HG03575 (cell line): ENCODE measurements around the gene GRAP2.
"Not testable (repeated sequence)": the region's sequence is repeated elsewhere in the genome, so short reads cannot be mapped to it uniquely, and the experiment has no call there.

Experiments used
- ATAC-seq: cut with Tn5 transposase; IDR thresholded peaks from one replicate; pipeline ENCODE4 v1.9.1; 2021; ENCODE audit not compliant: unreplicated experiment, insufficient number of reproducible peaks, low FRiP score; ENCODE audit errors: extremely low read depth

GRAP2 gene

DNA sequence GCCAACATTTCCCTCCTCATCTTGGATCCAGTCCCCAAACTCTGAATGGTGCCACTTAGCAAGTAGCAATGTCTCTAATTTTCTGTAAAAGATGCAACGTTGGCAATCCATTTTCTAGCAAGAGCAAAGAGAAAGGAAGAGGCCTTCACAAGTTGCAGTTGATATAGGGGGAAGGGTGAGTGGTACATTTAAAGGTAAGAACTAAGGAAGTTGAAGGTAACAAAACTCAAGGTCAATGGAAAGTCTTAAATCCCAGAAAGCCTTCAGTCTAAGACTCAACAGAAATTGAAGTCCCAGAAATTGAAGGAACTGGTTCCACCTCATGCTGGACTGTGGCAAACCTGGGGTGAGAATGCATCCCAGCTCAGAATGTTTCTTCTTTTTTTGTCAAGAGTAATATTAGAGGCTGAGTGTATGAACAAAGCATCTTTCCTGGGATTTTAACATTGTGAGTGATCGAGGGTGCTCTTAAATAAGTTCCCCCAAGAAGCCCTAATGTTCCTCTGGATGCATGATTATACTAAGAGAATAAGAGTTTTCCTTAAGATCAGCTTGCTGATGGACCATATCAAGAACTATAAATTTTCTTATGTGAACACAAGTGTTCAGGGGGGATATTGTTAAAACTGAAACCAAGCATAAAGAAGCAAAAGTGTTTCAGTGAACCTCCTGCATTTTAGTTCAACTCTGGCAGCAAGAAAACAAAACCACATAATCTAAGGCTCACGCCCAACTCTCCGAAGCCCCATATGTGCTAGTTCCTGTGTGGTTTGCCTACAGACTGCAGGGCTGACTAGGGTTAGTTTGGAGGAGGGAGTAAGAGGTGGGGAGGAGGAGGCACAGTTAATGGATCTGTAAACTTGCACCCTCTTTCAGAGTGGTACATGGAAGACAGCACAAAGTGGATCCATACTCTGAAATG lies at the start of gene GRAP2:
GRAP2 (plus strand) TSS at position 779 of the 922 bp plus-strand sequence. CDS start 46,023 bp downstream, outside the sequence.
- ATAC-seq = no peak

DNA sequence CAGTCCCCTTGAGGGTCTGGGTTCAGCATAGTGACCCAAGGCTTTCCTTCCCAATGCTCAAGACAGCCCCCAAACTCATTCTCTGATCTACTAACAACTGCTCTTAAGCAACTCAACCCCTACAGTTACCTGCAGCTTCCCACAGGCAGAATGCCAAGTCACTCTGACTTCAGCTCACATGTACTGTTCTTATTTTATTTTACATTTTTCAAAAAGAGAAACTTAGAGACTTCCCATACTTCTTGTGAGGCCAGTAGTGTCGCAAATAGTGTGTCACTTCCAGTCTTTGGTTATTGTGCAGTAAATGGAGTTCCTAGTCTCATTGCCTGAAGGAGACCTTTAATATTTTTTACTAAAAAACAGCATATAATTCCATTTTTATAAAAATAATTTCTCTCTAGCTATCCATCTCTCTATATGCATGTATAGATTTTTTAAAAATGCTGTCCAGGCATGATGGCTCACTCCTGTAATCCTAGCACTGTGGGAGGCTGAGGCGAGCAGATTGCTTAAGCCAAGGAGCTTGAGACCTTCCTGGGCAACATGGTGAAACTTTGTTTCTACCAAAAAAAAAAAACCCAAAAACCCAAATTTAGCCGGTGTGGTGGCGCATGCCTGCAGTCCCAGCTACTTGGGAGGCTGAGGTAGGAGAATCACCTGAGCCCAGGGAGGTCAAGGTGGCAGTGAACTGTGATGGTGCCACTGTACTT lies 49.1 kb upstream of the GRAP2 start:
- no peak for ATAC-seq

DNA sequence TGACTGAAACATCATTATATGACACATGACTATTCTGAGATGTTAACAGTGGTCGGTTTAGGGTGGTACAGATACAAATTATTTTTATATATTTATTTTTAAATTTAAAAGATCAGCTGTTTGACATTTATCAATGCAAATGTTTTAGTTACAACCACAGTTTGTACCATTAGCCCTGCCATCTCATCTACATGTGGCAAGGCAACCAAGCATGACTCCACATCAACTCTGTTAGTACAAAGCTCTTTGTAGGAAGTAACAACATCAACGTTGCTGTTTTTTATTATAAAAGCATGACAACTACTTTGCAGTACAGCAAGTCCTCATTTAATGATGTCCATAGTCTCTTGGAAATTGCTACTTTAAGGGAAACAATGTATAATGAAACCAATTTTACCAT lies 48.1 kb upstream of the GRAP2 start:
- no peak for ATAC-seq

DNA sequence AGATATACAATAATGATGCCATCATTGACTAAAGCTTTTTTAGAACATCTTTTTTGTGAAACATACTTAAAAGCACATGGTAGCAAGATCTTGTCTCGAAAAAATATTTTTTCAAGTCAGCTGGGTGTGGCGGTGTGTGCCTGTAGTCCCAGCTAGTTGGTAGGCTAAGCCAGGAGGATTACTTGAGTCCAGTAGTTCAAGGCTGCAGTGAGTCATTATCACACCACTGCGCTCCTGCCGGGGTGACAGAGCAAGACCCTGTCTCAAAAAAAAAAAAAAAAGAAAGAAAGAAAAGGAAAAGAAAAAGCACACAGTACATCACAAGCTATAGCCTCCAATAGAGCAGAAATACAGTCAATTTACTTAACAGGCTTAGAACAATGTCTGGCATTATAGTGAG lies 44.3 kb upstream of the GRAP2 start:
- ATAC-seq = no peak

DNA sequence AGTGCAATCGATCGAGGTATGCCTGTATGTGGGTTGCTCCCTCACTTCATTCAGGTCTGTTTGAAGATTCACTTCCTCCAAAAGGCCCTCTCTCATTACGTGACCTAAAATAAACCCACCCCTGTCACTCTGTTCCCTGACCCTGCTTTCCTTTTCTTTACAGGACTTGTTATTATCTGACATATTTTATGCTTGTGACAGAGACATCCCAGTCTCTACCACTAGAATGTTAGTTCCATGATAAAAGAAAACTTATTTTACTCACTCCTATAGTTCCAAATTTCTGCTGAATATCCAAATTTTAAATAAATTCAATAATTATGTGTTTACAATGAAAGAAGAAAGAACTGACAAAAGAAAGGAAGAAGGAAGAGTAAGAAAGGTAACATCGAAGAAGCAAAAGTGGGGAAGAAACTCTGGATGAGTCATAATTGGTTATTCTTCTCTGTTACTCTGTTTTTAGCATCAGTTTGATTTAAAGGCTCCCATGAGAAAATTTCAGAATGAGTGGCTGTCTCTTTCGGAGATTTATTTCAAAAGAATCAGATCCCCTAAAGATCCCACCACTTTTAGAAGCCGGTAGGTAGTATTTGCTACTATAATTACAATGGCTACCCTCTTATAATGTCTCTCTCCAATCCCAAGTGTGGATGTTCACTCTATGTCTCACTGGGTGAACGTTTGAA lies 40.8 kb upstream of the GRAP2 start:
- ATAC-seq = no peak

DNA sequence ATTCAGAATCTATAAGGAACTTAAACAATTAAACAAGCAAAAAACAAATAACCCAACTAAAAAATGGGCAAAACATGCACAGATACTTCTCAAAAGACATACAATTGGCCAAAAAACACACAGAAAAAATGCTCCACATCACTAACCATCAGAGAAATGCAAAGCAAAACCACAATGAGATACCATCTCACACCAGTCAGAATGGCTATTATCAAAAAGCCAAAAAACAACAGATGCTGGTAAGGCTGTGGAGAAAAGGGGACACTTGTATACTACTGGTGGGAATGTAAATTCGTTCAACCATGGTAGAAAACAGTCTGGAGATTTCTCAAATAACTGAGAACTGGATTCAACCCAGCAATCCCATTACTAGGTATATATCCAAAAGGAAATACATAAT lies 32.1 kb upstream of the GRAP2 start:
- no peak for ATAC-seq

DNA sequence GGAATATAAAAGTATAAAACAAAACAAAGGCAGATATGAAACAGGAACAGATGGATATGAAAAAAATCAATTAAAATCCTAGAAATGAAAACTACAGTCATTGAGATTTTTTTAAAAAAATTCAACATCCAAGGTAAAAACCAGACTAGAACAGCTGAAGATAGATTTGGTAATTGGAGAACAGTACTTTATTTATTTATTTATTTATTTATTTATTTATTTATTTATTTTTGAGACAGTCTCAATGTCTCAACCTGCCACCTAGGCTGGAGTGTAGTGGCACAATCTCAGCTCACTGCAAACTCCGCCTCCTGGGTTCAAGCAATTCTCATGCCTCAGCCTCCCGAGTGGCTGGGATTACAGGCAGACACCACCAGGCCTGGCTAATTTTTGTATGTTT lies 31.1 kb upstream of the GRAP2 start:
- not testable (repeated sequence) for ATAC-seq

DNA sequence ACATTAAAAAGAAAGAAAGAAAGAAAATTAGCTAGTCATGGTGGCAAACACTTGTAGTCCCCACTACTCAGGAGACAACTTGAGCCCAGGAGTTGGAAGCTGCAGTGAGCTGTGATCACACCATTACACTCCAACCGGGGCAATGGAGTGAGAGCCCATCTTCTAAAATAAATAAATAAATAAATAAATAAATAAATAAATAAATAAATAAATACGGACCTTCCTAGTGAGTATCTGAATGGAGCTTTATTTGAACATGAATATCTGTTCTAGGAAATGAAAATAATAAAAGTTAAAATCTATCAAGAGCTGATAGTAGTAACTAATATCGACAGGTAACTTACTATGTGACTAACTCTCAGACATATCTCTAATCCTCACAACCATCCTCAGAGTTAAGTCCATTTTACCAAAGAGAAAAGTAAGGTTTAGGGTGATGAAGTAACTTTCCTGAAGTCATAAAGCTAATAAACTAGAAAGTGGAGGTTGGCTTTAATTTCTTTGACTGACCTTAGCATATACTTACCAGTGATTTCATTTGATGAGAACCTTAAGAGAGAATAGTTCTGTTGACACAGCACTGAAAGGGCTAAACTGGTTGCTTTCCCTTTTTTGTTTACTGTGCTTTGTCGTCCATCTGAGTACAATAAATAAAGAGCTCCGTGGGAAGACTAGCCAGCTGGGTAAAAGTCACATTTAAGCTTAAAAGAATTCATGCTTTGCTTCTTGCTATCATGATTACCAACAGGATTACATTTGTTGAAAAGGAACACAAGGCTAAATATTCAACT lies 29.7 kb upstream of the GRAP2 start:
- ATAC-seq = no peak

DNA sequence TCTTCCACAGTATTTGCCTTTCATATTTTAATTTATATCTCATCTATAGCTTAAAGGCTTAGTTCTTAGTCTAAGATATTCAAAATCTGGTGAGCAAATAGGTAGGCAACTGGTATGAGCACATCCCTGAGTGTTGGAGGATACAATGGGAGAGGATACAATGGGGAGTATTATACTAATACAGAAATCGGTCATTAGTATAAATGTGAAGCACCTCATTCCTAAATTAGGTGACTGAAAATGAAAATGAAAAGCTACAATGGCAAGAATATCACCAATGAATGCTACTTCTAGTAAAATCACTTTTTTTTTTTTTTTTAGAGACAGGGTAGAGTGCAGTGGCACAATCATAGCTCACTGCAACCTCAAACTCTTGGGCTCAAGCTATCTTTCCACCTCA lies 28.3 kb upstream of the GRAP2 start:
- no peak for ATAC-seq

DNA sequence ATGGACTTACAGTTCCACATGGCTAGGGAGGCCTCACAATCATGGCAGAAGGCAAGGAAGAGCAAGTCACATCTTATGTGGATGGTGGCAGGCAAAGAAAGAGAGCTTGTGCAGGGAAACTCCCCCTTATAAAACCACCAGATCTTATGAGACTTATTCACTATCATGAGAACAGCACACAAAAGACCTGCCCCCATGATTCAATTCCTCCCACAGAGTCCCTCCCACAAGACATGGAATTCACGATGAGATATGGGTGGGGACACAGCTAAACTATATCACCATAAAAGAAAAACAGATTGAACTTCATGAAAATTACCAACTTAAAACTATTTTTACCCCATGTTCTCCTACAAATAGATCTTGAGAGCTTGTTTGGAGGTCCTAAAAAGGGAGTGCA lies 26.9 kb upstream of the GRAP2 start:
- ATAC-seq = no peak

DNA sequence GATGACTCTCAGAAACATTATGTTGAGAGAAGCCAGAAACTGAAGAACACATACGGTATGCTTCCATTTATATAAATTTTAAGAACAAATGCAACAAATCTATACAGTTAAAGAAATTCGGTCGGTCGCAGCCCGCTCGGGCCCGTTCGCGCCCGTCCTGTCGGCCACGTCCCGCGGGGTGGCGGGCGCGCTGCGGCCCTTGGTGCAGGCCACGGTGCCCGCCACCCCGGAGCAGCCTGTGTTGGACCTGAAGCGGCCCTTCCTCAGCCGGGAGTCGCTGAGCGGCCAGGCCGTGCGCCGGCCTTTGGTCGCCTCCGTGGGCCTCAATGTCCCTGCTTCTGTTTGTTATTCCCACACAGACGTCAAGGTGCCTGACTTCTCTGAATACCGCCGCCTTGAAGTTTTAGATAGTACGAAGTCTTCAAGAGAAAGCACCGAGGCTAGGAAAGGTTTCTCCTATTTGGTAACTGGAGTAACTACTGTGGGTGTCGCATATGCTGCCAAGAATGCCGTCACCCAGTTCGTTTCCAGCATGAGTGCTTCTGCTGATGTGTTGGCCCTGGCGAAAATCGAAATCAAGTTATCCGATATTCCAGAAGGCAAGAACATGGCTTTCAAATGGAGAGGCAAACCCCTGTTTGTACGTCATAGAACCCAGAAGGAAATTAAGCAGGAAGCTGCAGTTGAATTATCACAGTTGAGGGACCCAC lies 25.6 kb upstream of the GRAP2 start:
- not testable (repeated sequence) for ATAC-seq

DNA sequence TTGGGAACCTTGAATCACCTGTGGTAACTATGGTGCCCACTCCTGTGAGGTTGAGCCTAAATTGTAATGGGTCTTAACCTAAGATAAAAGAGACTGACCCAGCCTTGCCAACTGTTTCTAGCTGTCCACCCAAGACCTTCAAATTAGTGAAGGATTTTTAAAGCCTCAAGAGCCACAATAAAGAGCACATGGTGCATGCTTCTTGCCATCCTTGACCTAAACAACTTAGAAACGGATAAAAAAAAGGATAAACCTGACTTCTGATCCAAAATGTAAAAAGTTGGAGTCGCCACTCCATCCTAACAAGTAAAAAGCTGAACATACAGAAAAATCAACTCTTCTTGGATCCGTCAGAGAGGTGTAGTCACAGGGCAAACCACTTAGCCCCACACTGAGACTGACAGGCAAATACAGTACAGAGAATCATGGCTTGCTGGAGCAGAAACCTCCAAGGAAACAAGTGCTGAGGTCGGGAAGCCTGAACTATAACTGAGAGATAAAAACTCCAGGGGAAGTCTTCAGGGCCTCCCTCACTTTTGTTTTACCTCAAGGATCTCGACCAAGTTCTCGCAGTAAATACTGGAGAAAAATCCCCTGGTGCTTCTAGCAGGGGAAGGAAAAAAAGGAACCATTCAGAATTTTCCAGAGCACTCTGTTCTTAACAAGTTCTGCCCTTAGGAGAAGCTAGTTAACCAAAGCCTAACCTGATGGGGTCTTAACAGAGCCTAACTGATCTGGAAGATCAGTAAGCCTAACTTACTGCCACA lies 23.6 kb upstream of the GRAP2 start:
- no peak for ATAC-seq

DNA sequence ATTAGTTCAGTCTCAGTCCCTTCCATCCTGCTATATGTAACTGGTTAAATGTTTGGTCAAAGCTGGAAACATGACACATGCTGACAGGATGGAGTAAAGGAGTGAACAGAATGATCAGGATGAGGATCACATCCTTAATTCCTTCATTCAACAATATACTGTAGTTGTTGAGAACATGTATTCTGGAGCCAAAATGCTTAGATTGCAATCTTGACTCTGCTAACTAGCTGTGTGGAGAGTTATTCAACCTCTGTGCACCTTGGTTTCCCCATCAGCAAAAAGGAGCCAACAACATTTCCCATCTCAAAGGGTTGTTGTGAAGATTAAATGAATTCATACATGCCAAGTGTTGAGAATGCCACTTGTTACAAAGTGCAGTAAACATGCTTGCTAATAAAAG lies 20.2 kb upstream of the GRAP2 start:
- ATAC-seq = no peak

DNA sequence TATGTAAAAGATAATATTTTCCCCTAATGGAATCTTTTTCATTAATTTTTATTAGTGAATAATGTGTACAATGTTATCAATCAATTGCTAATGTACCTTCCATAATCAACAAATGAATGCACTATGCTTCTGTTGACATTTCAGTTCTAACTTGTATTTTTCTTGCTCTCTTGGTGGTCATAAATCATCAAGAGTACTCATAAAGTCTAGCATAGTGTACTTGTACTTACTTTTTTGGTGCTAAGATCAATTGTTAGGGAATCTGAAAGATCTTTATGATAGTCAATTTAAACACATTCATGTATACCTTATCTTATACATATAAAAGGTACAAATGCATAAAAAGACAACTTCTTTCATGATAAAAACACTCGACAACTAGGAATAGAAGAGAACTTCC lies 17.8 kb upstream of the GRAP2 start:
- ATAC-seq = no peak

DNA sequence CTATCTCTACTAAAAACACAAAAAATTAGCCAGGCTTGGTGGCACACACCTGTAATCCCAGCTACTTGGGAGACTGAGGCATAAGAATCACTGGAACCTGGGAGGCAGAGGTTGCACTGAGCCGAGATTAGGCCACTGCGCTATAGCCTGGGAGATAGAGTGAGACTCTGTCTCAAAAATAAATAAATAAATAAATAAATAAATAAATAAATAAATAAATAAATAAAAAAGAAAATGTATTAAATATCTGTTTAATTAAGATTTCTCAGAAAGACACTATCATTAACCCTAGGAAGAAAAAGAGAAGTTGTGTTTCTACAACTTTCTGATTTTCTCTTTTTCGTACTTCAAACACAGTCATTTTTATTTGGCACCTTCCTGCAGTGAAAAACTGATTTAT lies 11.0 kb upstream of the GRAP2 start:
- ATAC-seq = not testable (repeated sequence)

DNA sequence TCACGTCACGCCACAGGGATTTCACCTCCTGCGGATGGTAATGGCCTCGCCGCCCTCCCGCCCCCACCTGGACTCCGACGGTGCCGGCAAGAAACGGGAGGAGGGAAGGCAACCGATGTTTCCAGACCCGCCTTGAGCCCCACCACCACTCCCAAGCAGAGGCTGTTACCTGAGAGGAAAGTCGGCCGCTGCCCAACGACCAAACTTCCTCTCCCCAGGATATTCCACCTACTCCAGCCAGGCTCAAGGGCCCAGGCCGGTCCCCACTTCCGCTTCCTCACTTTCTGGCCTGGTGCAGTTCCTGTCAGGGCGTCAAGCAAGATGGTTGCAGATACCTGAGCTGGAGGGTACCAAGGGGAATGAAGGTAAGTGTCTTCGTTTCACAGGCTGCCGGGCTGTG lies 7.4 kb upstream of the GRAP2 start, which contains the start of gene ENTHD1:
ENTHD1 (minus strand) TSS at position 235 of the 400 bp plus-strand sequence. CDS start 6,012 bp downstream, outside the sequence.
- no peak for ATAC-seq

DNA sequence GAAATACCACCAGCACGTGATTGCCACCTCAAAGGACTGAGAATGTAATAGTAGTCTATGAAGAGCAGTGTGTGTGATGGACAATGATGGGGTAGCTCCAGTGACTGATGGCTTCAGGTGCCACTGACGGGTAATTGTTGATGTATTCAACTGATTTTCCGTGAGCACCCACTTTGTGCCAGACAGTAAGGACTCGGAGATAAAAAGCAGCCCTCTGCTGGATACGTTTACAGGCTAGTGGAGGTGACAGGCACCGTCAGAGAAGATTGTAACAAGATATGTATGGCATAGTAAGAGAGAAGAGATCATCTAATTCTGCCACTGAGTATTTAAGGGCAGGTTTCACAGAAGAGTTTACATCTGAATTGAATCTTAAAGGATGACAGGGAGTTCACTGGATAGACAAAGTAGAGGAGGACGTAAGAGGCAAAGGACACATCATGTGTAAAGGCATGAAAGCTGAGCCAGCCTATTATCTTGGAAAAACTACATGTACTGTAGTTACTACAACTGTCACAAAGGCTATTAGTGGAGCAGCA lies 6.3 kb upstream of the GRAP2 start:
- ATAC-seq = no peak
